GM13977 (cell line): ENCODE data around the gene NKD2.

ENCODE experiments used
- DNase-seq: peaks from one replicate; pipeline ENCODE4 v3.0.0; 2012; ENCODE audit warnings: low spot score
- in situ Hi-C: fragments of 300-500 bp; cut with MboI; formaldehyde crosslinking; loops from one replicate; pipeline ENCODE4 v1.12.0; 2022; ENCODE audit warnings: low sequenced_read_pairs, low pct_unique_long_range_greater_than_20kb, mixed read lengths, inconsistent platforms; ENCODE audit not compliant: unreplicated experiment
- TF ChIP-seq, protein P1 (sequence below): IDR thresholded peaks from 2 replicates; pipeline ENCODE4 v1.5.1; 2012; ENCODE audit warnings: mild to moderate bottlenecking, control low read depth; ENCODE audit not compliant: insufficient read depth; ENCODE audit errors: extremely low read depth, missing control alignments

The NKD2 gene

DNA sequence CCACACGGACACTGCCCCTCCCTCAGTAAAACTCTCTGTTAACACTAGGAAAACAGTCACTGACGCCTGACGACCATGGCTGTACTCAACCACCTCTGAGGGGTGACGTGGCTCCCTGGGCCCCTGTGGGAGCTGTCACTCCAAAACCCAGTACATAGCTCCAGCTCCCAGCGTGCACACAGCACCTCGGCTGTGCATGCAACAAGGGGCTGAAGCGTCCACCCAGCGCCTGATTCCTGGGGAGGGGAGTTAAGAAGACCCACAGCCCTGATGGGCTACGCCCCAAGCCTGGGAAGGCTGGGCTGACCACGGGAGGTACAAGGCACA is 66.9 kb downstream of the NKD2 start:
- no peak for DNase-seq
- TF ChIP-seq, protein P1, sequence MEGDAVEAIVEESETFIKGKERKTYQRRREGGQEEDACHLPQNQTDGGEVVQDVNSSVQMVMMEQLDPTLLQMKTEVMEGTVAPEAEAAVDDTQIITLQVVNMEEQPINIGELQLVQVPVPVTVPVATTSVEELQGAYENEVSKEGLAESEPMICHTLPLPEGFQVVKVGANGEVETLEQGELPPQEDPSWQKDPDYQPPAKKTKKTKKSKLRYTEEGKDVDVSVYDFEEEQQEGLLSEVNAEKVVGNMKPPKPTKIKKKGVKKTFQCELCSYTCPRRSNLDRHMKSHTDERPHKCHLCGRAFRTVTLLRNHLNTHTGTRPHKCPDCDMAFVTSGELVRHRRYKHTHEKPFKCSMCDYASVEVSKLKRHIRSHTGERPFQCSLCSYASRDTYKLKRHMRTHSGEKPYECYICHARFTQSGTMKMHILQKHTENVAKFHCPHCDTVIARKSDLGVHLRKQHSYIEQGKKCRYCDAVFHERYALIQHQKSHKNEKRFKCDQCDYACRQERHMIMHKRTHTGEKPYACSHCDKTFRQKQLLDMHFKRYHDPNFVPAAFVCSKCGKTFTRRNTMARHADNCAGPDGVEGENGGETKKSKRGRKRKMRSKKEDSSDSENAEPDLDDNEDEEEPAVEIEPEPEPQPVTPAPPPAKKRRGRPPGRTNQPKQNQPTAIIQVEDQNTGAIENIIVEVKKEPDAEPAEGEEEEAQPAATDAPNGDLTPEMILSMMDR = no peak
- in situ Hi-C loops = no loop called here

DNA sequence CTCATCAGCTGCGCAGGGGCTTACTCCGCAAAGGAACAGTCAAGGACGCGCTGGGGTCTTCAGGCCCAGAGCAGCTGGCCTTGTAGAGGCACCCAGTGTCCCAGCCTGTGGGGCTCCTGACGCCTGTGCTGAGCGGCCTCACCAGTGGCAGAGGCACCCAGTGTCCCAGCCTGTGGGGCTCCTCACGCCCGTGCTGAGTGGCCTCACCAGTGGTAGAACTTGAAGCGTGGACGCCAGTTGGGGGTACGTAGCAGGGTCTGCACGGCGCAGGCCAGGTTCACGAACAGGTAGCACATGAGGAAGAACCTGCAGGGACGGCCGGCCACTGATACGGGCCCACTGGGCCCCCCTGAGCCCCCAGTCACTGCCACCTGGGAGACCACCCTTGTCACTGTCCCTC is 67.3 kb downstream of the NKD2 start:
- in situ Hi-C loops = no loop called here
- DNase-seq = no peak
- TF ChIP-seq, protein P1 = no peak

DNA sequence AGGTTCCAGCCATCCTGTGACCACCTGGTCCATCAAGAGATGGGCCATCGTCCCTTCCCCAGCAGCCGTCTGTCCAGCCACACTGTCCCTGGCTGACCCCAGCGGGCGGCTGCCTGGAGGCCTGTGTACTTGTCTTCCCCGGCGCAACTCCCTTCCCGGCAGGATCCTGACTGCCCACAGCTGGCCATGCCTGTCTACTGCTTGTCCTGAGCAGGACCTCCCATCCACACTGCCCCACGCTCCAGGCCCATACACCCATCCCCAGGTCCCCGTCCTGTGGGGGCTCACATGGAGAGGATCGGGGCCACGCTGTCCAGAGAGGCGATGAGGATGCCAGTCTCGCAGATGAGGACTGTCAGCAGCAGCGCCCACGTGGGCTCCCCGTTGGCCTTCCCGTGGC is 67.8 kb downstream of the NKD2 start:
- no peak for DNase-seq
- in situ Hi-C loops = no loop called here
- TF ChIP-seq, protein P1 = no peak

DNA sequence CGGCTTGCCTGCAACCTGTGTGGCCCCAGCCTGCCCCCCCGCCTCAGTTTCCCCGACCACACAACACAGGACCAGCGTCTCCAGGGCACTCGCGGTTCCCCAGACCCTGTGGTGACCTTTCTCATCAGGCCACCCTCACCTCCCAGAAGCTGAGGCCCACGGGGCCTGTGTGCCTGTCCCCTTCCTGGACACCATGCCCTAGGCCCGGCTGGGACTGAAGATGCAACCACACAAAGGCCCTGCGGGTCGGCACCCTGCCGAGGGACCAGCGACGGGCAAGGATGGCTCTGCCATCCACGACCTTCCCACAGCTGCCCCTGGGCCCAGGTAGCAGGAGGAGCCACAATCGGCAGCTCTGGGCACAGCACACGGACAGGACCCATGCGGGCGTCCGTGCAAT is 68.4 kb downstream of the NKD2 start:
- TF ChIP-seq, protein P1 = no peak
- in situ Hi-C loops = no loop called here
- no peak for DNase-seq

DNA sequence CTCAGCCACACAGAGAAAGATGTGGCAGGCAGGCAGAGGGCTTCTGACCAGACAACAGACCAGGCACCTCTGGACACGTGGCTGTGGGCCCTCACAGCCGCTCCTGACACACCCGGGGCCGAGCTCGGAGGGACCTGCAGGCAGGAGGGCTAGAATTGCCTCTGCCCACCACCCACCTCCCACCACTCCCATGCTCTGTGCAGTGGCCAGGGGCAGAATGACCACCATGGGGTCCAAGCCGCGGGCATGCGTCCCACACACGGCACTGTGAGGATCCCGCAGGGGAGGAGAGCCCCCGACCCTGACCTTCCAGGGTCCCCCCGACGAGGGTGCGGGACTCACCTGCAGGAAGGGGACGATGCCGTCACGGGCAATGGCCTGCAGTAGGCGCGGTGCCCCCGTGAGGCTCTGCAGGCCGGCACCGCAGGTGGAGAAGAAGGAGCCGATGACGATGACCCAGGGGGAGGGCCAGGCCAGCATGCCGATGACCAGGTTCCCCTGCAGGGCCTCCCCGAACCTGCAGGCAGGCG is 69.0 kb downstream of the NKD2 start:
- no peak for DNase-seq
- TF ChIP-seq, protein P1 = no peak
- in situ Hi-C loops = no loop called here

DNA sequence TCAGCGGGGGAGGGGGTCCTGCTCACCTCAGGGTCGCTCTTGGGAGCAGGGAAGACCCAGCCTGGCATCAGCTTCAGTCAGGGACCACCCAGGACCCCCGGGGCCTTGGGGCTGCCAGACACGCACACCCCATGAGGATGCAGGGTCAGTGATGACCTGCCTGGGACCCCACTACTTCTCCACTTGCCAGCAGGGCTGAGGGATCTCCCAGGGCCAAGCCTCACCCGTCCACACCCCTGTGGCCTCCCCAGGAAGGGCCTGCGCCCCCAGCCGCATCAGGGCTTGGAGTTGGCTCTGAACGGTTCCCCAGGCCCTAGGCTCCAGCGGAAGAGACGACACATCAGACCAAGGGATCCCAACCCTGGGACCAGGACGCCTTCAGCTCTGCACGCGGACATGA is 69.6 kb downstream of the NKD2 start:
- no peak for DNase-seq
- TF ChIP-seq, protein P1 = no peak
- in situ Hi-C loops = no loop called here

- TF ChIP-seq, protein P1 = no peak
- in situ Hi-C loops = no loop called here
- no peak for DNase-seq
These were observed 70.2 kb downstream of the NKD2 start for GRCh38 chr5:1078851-1079250.
